ENCODE results near the gene IGSF21.

DNA sequence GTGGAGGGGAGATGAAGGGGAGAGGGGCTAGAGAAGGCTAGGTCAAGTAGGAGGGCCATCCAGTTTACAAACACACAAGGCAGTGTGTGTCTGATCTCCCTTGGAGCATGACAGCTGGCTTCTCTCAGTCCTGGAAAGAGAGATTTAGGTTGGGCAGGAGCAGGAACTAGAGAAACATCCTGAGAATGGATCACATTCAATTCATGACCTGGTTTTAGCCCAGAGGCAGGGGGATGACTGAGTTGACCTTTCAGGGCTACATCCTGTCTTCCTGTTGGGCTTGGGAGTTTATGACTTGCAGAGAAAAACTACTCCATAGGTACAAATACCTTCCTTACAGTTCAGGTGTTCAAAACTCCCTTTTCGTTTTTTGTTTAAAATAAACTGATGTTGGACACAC lies 97.0 kb downstream of the IGSF21 start:
- TF ChIP-seq POLR2A (IDR thresholded peaks at IDR 0.05; ENCODE audit: low read depth, low read length) (no peak), EGR1 (IDR thresholded peaks at IDR 0.05; ENCODE audit: borderline replicate concordance in 1 of 2, low read depth in 2 of 2, low read length in 2 of 2) (no peak), POLR2AphosphoS5 (IDR thresholded peaks at IDR 0.05; ENCODE audit: low read length) (no peak), RAD21 (IDR thresholded peaks at IDR 0.05; ENCODE audit: insufficient read depth, low read depth, low read length) (no peak), JUND (IDR thresholded peaks at IDR 0.05; ENCODE audit: low read depth, low read length) (no peak)
- TF ChIP-seq, protein P1, sequence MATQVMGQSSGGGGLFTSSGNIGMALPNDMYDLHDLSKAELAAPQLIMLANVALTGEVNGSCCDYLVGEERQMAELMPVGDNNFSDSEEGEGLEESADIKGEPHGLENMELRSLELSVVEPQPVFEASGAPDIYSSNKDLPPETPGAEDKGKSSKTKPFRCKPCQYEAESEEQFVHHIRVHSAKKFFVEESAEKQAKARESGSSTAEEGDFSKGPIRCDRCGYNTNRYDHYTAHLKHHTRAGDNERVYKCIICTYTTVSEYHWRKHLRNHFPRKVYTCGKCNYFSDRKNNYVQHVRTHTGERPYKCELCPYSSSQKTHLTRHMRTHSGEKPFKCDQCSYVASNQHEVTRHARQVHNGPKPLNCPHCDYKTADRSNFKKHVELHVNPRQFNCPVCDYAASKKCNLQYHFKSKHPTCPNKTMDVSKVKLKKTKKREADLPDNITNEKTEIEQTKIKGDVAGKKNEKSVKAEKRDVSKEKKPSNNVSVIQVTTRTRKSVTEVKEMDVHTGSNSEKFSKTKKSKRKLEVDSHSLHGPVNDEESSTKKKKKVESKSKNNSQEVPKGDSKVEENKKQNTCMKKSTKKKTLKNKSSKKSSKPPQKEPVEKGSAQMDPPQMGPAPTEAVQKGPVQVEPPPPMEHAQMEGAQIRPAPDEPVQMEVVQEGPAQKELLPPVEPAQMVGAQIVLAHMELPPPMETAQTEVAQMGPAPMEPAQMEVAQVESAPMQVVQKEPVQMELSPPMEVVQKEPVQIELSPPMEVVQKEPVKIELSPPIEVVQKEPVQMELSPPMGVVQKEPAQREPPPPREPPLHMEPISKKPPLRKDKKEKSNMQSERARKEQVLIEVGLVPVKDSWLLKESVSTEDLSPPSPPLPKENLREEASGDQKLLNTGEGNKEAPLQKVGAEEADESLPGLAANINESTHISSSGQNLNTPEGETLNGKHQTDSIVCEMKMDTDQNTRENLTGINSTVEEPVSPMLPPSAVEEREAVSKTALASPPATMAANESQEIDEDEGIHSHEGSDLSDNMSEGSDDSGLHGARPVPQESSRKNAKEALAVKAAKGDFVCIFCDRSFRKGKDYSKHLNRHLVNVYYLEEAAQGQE (IDR thresholded peaks at IDR 0.05; ENCODE audit: low read depth, low read length), result no peak
- TF ChIP-seq, protein P2, sequence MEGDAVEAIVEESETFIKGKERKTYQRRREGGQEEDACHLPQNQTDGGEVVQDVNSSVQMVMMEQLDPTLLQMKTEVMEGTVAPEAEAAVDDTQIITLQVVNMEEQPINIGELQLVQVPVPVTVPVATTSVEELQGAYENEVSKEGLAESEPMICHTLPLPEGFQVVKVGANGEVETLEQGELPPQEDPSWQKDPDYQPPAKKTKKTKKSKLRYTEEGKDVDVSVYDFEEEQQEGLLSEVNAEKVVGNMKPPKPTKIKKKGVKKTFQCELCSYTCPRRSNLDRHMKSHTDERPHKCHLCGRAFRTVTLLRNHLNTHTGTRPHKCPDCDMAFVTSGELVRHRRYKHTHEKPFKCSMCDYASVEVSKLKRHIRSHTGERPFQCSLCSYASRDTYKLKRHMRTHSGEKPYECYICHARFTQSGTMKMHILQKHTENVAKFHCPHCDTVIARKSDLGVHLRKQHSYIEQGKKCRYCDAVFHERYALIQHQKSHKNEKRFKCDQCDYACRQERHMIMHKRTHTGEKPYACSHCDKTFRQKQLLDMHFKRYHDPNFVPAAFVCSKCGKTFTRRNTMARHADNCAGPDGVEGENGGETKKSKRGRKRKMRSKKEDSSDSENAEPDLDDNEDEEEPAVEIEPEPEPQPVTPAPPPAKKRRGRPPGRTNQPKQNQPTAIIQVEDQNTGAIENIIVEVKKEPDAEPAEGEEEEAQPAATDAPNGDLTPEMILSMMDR (IDR thresholded peaks at IDR 0.05 in 2 of 3, conservative IDR thresholded peaks at IDR 0.05 in 1 of 3; ENCODE audit: control insufficient read depth in 2 of 3, extremely low read depth in 1 of 3, insufficient read depth in 1 of 3, low read depth in 3 of 3, low read length in 3 of 3), result no peak

Data from GM12878 (cell line).